RWPE2 (cell line): ENCODE results near the gene LDB2.
"Not testable (repeated sequence)": the region's sequence is repeated elsewhere in the genome, so short reads cannot be mapped to it uniquely, and the experiment has no call there.

Experiments
- ATAC-seq: fragments of 200-7000 bp; cut with Tn5 transposase; 3 replicates; pipeline ENCODE4 v1.9.1; 2021; ENCODE audit warnings: low read depth
- DNase-seq: peaks from one replicate; pipeline ENCODE4 v3.0.0-alpha.2; 2020; ENCODE audit warnings: low spot score
- H3K27ac ChIP-seq: fragments of 450-650 bp; 2 replicates; pipeline ENCODE4 v1.5.1; 2017; ENCODE audit warnings: mild to moderate bottlenecking; ENCODE audit not compliant: poor library complexity, severe bottlenecking
- H3K27me3 ChIP-seq: fragments of 250-450 bp; sonication (Bioruptor Pico); 2 replicates; pipeline ENCODE4 v1.5.1; 2021; ENCODE audit warnings: mild to moderate bottlenecking, moderate library complexity; ENCODE audit not compliant: insufficient read depth, poor library complexity, severe bottlenecking
- H3K36me3 ChIP-seq: fragments of 250-450 bp; sonication (Bioruptor Pico); 2 replicates; pipeline ENCODE4 v1.5.1; 2020; ENCODE audit warnings: low read depth, mild to moderate bottlenecking, moderate library complexity
- H3K4me1 ChIP-seq: fragments of 250-450 bp; sonication (Bioruptor Pico); 2 replicates; pipeline ENCODE4 v1.5.1; 2021; ENCODE audit warnings: mild to moderate bottlenecking, moderate library complexity; ENCODE audit not compliant: insufficient read depth, poor library complexity, severe bottlenecking
- H3K4me3 ChIP-seq: fragments of 250-450 bp; sonication (Bioruptor Pico); 2 replicates; pipeline ENCODE4 v1.5.1; 2021; ENCODE audit warnings: mild to moderate bottlenecking, moderate library complexity; ENCODE audit not compliant: severe bottlenecking
- H3K9me3 ChIP-seq: fragments of 250-450 bp; sonication (Bioruptor Pico); 2 replicates; pipeline ENCODE4 v1.5.1; 2021; ENCODE audit warnings: mild to moderate bottlenecking, moderate library complexity; ENCODE audit not compliant: severe bottlenecking
- CTCF ChIP-seq: fragments of 450-650 bp; IDR thresholded peaks from one replicate; pipeline ENCODE4 v1.5.1; 2017; ENCODE audit warnings: mild to moderate bottlenecking, moderate library complexity; ENCODE audit not compliant: poor library complexity, severe bottlenecking

The LDB2 gene

GRCh38 chr4:16636304-16636703, 262.1 kb downstream of the LDB2 start:
- no peak overlapping the region for H3K4me3 ChIP-seq
- DNase-seq (no peak), ATAC-seq (no peak)
- no peaks in the 10 kb centered on the region for H3K9me3 ChIP-seq
- TF ChIP-seq CTCF: no peak
- no peaks in the 10 kb centered on the region for H3K36me3 ChIP-seq
- no peak overlapping the region for H3K27ac ChIP-seq
- H3K4me1 ChIP-seq: no peaks in the 10 kb centered on the region
- H3K27me3 ChIP-seq: no peaks in the 10 kb centered on the region

GRCh38 chr4:16629274-16629673, 269.2 kb downstream of the LDB2 start:
- not testable (repeated sequence) for H3K36me3 ChIP-seq, H3K27me3 ChIP-seq, H3K27ac ChIP-seq, DNase-seq, ATAC-seq, H3K9me3 ChIP-seq, H3K4me3 ChIP-seq
- H3K4me1 ChIP-seq: peaks cover 24% of the 10 kb centered on the region

- not testable (repeated sequence) for H3K36me3 ChIP-seq, DNase-seq, H3K27me3 ChIP-seq, H3K9me3 ChIP-seq, ATAC-seq, H3K4me3 ChIP-seq
- H3K4me1 ChIP-seq: peaks cover 24% of the 10 kb centered on the region
- peak overlapping the region; percentile 91 for H3K27ac ChIP-seq
These were observed 269.6 kb downstream of the LDB2 start for GRCh38 chr4:16628835-16629234.

GRCh38 chr4:16627999-16628398, 270.4 kb downstream of the LDB2 start:
- no peaks in the 10 kb centered on the region for H3K36me3 ChIP-seq
- no peaks in the 10 kb centered on the region for H3K9me3 ChIP-seq
- ATAC-seq (peak; percentile 86), DNase-seq (no peak)
- no peaks in the 10 kb centered on the region for H3K27me3 ChIP-seq
- no peak for TF ChIP-seq CTCF
- no peak overlapping the region for H3K4me3 ChIP-seq
- H3K27ac ChIP-seq: peak overlapping the region; percentile 91
- peaks cover 24% of the 10 kb centered on the region for H3K4me1 ChIP-seq

- Histone ChIP-seq H3K27ac (peak overlapping the region; percentile 91), H3K4me1 (peaks cover 24% of the 10 kb centered on the region), H3K4me3 (no peak overlapping the region), H3K36me3 (no peaks in the 10 kb centered on the region), H3K9me3 (no peaks in the 10 kb centered on the region), H3K27me3 (no peaks in the 10 kb centered on the region)
- ATAC-seq (peak; percentile 87), DNase-seq (no peak)
- TF ChIP-seq CTCF: no peak
These were observed 271.5 kb downstream of the LDB2 start for GRCh38 chr4:16626945-16627344.

GRCh38 chr4:16622826-16623225, 275.6 kb downstream of the LDB2 start:
- H3K4me3 ChIP-seq: no peak overlapping the region
- no peaks in the 10 kb centered on the region for H3K27me3 ChIP-seq
- no peak overlapping the region for H3K27ac ChIP-seq
- no peaks in the 10 kb centered on the region for H3K9me3 ChIP-seq
- DNase-seq (no peak), ATAC-seq (no peak)
- no peak for TF ChIP-seq CTCF
- no peaks in the 10 kb centered on the region for H3K36me3 ChIP-seq
- peaks cover 13% of the 10 kb centered on the region for H3K4me1 ChIP-seq
